ENCODE results near the gene KRTAP3-2.

Gene KRTAP3-2

DNA sequence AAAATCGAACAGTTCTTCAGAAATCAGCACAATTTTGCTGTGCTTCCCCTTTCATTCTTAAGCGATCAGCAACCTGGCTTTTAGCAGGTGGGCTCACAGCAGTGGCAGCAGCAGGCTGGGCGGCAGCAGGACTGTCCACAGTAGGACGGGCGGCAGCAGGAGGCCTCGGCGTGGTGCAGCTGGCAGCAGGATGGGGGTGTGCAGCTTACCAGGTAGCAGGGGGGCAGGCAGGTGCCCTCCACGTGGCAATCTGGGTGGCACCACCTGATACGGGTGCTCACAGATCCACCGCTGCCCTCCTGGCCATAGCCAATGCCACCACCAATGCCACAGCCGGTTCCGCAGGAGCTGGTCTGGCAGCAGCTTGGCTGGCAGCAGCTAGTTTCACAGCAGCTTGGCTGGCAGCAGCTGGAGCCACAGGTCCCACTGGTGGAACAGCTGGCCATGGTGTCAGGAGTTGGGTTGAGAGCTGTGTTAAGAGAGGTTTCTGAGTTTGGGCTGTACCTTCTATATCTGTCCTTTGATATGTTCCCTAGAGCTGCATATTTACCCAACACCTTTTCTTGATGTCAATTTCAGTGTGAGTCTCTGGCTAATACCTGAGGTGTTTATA is 30.0 kb upstream of the KRTAP3-2 start, which contains the start of gene KRTAP1-4:
Gene KRTAP1-4 (minus strand): TSS at position 563 of the 613 bp plus-strand sequence. CDS start 117 bp downstream, at position 446.
- H3K4me3 ChIP-seq (ENCODE audit: low read depth, low read length) = no peak within 1 kb of the TSS
- DNase-seq (ENCODE audit: low read depth, low spot score) = no peak
- in situ Hi-C loops (cut with HindIII; ENCODE audit: low sequenced_read_pairs) = no loop called here
- TF ChIP-seq, protein P1, sequence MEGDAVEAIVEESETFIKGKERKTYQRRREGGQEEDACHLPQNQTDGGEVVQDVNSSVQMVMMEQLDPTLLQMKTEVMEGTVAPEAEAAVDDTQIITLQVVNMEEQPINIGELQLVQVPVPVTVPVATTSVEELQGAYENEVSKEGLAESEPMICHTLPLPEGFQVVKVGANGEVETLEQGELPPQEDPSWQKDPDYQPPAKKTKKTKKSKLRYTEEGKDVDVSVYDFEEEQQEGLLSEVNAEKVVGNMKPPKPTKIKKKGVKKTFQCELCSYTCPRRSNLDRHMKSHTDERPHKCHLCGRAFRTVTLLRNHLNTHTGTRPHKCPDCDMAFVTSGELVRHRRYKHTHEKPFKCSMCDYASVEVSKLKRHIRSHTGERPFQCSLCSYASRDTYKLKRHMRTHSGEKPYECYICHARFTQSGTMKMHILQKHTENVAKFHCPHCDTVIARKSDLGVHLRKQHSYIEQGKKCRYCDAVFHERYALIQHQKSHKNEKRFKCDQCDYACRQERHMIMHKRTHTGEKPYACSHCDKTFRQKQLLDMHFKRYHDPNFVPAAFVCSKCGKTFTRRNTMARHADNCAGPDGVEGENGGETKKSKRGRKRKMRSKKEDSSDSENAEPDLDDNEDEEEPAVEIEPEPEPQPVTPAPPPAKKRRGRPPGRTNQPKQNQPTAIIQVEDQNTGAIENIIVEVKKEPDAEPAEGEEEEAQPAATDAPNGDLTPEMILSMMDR (IDR thresholded peaks at IDR 0.05; ENCODE audit: low read depth, low read length) = no peak

DNA sequence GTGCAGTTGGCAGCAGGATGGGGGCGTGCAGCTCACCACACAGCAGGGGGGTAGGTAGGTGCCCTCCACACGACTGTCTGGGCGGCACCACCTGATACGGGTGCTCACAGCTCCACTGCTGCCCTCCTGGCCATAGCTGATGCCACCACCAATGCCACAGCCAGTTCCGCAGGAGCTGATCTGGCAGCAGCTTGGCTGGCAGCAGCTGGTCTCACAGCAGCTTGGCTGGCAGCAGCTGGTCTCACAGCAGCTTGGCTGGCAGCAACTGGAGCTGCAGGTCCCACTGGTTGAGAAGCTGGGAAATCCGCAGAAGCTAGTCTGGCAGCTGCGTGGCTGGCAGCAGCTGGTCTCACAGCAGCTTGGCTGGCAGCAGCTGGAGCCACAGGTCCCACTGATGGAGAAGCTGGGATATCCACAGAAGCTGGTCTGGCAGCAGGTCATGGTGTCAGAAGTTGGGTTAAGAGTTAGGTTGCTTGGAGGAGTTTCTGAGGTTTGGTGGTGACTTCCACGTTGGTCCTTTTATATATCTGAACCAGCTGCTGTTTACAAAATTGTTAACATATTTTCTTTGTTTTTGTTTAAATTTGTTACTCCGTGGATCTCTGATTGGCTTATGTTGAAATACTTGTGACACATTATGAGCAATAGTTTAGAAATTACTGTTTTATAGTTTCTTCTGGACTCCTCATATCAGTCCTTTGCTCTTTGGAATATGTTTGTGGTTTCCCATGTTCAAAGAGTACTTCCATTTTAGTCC is 27.2 kb upstream of the KRTAP3-2 start, which contains the start of gene KRTAP1-5:
Gene KRTAP1-5 (minus strand): TSS at position 494 of the 757 bp plus-strand sequence. CDS start 53 bp downstream, at position 441.
- in situ Hi-C loops (cut with HindIII; ENCODE audit: low sequenced_read_pairs) = no loop called here

DNA sequence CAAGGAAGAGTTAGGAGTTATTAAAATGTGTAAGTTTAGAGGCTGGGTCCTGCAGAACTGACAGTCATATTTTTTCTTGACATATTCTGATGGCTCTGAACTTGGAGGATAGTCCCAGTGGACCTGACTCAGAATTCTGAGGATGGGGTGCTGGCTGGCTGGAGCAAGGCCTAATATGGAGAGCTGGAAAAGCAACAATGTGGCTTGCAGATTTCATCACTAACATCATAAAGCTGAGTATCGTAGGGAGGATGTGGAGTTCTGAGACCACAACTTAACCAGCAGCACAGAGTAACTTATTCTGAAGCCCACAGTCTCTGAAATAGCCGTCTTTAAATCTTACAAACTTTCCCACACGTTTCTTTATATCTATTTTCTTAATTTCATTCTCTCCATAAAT is 25.0 kb upstream of the KRTAP3-2 start:
- TF ChIP-seq, protein P1 (IDR thresholded peaks at IDR 0.05; ENCODE audit: low read depth, low read length) = no peak
- H3K4me3 ChIP-seq (ENCODE audit: low read depth, low read length) = no peak overlapping the region
- DNase-seq (ENCODE audit: low read depth, low spot score) = no peak
- in situ Hi-C loops (cut with HindIII; ENCODE audit: low sequenced_read_pairs) = no loop called here

More for the DNA sequence above, 27.2 kb upstream of the KRTAP3-2 start, which contains the start of gene KRTAP1-5:
- TF ChIP-seq, protein P1 (IDR thresholded peaks at IDR 0.05; ENCODE audit: low read depth, low read length) = no peak
- H3K4me3 ChIP-seq (ENCODE audit: low read depth, low read length) = no peak within 1 kb of the TSS
- DNase-seq (ENCODE audit: low read depth, low spot score) = peak; percentile 39

DNA sequence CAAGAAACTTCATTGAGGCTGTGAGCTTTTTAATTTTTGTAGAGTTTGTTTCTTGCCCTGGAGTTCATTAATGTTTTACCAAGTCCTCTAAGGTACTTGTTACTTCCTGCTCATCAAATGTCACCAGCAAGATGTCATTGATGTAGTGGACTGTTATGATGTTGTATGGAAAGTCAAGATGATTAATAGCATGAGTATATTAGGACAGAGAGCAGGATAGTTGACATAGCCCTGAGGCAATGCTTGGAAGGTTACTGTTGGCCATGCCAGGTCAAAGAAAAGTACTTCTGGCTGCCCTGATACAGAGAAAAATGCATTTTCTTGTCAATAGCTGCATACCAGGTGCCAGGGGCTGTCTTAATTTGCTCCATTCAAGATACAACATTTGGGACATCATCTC is 20.6 kb upstream of the KRTAP3-2 start:
- TF ChIP-seq, protein P1 (IDR thresholded peaks at IDR 0.05; ENCODE audit: low read depth, low read length) = no peak
- in situ Hi-C loops (cut with HindIII; ENCODE audit: low sequenced_read_pairs) = no loop called here
- no peak for DNase-seq (ENCODE audit: low read depth, low spot score)
- H3K4me3 ChIP-seq (ENCODE audit: low read depth, low read length) = no peak overlapping the region

DNA sequence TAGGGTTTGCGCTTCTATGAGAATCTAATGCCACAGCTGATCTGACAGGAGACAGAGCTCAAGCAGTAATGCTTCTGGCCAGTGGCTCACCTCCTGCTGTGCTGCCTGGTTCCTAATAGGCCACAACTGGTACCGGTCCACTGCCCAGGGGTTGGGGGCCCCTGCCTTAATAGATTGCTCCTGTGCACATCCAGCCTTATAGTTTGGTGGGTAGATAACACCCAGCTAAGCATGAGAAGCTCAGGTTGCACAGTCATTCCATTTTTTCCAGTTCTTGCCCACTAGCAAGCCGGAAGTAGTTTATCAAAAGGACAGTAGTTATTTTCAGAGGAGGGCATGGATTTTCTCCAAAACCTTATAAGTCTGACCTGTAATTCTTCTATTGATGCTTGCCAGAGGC is 19.7 kb upstream of the KRTAP3-2 start:
- no peak for DNase-seq (ENCODE audit: low read depth, low spot score)
- no peak overlapping the region for H3K4me3 ChIP-seq (ENCODE audit: low read depth, low read length)
- in situ Hi-C loops (cut with HindIII; ENCODE audit: low sequenced_read_pairs) = no loop called here
- TF ChIP-seq, protein P1 (IDR thresholded peaks at IDR 0.05; ENCODE audit: low read depth, low read length) = no peak

DNA sequence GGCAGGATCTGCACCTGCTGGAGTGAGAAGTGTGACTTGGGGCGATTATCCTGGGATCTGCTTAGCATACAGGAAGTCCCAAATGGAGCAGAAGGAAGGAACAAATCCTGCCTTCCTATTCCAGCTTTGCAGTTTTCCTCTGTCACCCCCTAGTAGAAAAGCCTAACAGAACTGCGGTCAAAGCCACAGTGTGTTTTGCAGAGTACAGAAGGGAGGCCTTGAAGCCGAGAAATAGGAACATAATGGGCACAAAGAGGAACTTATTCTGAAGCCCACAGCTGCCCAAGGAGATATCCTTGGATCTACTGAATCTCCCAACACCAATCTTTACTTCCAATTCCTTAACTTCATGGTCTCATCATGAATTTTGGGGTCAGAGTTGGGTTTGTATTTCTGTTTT is 18.8 kb upstream of the KRTAP3-2 start:
- TF ChIP-seq, protein P1 (IDR thresholded peaks at IDR 0.05; ENCODE audit: low read depth, low read length) = no peak
- in situ Hi-C loops (cut with HindIII; ENCODE audit: low sequenced_read_pairs) = no loop called here
- no peak for DNase-seq (ENCODE audit: low read depth, low spot score)
- H3K4me3 ChIP-seq (ENCODE audit: low read depth, low read length) = no peak overlapping the region
